HEK293 (cell line): Measurements from ENCODE around the gene RPL26.

ENCODE experiments used
- CTCF ChIA-PET: fragments of 350-600 bp; formaldehyde crosslinking; extraction: SDS; loops from one replicate; lab custom pipeline; 2021; ENCODE audit warnings: antibody characterized with exemption; lab: Yijun Ruan, JAX
- POLR2A ChIA-PET: fragments of 300-600 bp; formaldehyde crosslinking; extraction: SDS; loops from one replicate; lab custom pipeline; 2020; ENCODE audit warnings: antibody characterized with exemption, inconsistent platforms; lab: Yijun Ruan, JAX
- H3K27ac ChIP-seq: fragments of 200-500 bp; sonication (Bioruptor generic); 2 replicates; pipeline ENCODE4 v1.5.1; 2014; ENCODE audit warnings: low read depth, low read length, control low read depth, inconsistent platforms; ENCODE audit errors: extremely low read depth
- H3K36me3 ChIP-seq, 2 experiments: fragments of 200-500 bp in 1 of 2; sonication (Bioruptor generic) in 1 of 2; 1 replicate in 1 of 2; 2 replicates in 1 of 2; pipeline ENCODE4 v1.5.1; 2014 to 2017; ENCODE audit warnings: inconsistent platforms in 2 of 2, low read length in 2 of 2; ENCODE audit not compliant: control insufficient read depth in 2 of 2, insufficient read depth in 1 of 2
- H3K4me1 ChIP-seq: fragments of 200-500 bp; sonication (Bioruptor generic); 2 replicates; pipeline ENCODE4 v1.5.1; 2014; ENCODE audit warnings: mild to moderate bottlenecking, low read length, inconsistent platforms; ENCODE audit not compliant: control insufficient read depth, insufficient read depth
- H3K4me3 ChIP-seq: 2 replicates; pipeline ENCODE4 v1.5.1; 2011; ENCODE audit warnings: low read depth, mild to moderate bottlenecking, control low read depth, low read length, moderate library complexity
- H3K9me3 ChIP-seq: fragments of 200-500 bp; sonication (Bioruptor generic); 2 replicates; pipeline ENCODE4 v1.5.1; 2014; ENCODE audit warnings: low read depth, low read length, inconsistent platforms; ENCODE audit not compliant: control insufficient read depth, insufficient read depth
- AEBP2 ChIP-seq: fragments of 450-650 bp; formaldehyde crosslinking; IDR thresholded peaks from 2 replicates; pipeline ENCODE4 v1.5.1; 2016; ENCODE audit warnings: missing biosample characterization, missing genetic modification characterization, borderline replicate concordance
- KLF1 ChIP-seq: fragments of 450-650 bp; formaldehyde crosslinking; IDR thresholded peaks from 2 replicates; pipeline ENCODE4 v1.5.1; 2016; ENCODE audit warnings: missing biosample characterization, missing genetic modification characterization
- MZF1 ChIP-seq: fragments of 450-650 bp; formaldehyde crosslinking; IDR thresholded peaks from 2 replicates; pipeline ENCODE4 v1.5.1; 2017; ENCODE audit warnings: missing biosample characterization, missing genetic modification characterization, borderline replicate concordance
- ZBTB48 ChIP-seq: fragments of 450-650 bp; formaldehyde crosslinking; IDR thresholded peaks from 2 replicates; pipeline ENCODE4 v1.5.1; 2016; ENCODE audit warnings: missing biosample characterization, missing genetic modification characterization
- ZNF10 ChIP-seq: fragments of 450-650 bp; formaldehyde crosslinking; IDR thresholded peaks from 2 replicates; pipeline ENCODE4 v1.5.1; 2017; ENCODE audit warnings: missing biosample characterization, missing genetic modification characterization
- ZNF112 ChIP-seq: fragments of 450-650 bp; formaldehyde crosslinking; IDR thresholded peaks from 2 replicates; pipeline ENCODE4 v1.5.0; 2017; ENCODE audit warnings: missing biosample characterization, missing genetic modification characterization
- ZNF138 ChIP-seq: fragments of 450-650 bp; formaldehyde crosslinking; IDR thresholded peaks from 2 replicates; pipeline ENCODE4 v1.5.1; 2016; ENCODE audit warnings: missing biosample characterization, missing genetic modification characterization, borderline replicate concordance
- ZNF221 ChIP-seq: fragments of 450-650 bp; formaldehyde crosslinking; IDR thresholded peaks from 2 replicates; pipeline ENCODE4 v1.5.1; 2017; ENCODE audit warnings: missing biosample characterization, missing genetic modification characterization, borderline replicate concordance
- ZNF292 ChIP-seq: fragments of 450-650 bp; formaldehyde crosslinking; IDR thresholded peaks from 2 replicates; pipeline ENCODE4 v1.5.1; 2016; ENCODE audit warnings: low read depth, missing biosample characterization, missing genetic modification characterization, borderline replicate concordance
- ZNF341 ChIP-seq: fragments of 450-650 bp; formaldehyde crosslinking; IDR thresholded peaks from 2 replicates; pipeline ENCODE4; 2016; ENCODE audit warnings: low read depth, missing biosample characterization, missing genetic modification characterization
- ZNF596 ChIP-seq: fragments of 450-650 bp; IDR thresholded peaks from 2 replicates; pipeline ENCODE4 v1.5.0; 2018; ENCODE audit warnings: missing biosample characterization, mild to moderate bottlenecking, missing genetic modification characterization, moderate library complexity
- ZSCAN30 ChIP-seq: fragments of 450-650 bp; IDR thresholded peaks from 2 replicates; pipeline ENCODE4 v1.5.1; 2018; ENCODE audit warnings: missing biosample characterization, mild to moderate bottlenecking, missing genetic modification characterization, moderate library complexity
- ZSCAN5A ChIP-seq: fragments of 450-650 bp; formaldehyde crosslinking; IDR thresholded peaks from 2 replicates; pipeline ENCODE4 v1.5.1; 2016; ENCODE audit warnings: missing biosample characterization, missing genetic modification characterization
- TF ChIP-seq, protein P1 (sequence below): fragments of 450-650 bp; formaldehyde crosslinking; IDR thresholded peaks from 2 replicates; pipeline ENCODE4 v1.5.1; 2017; ENCODE audit warnings: missing biosample characterization, missing genetic modification characterization
- TF ChIP-seq, protein P2 (sequence below): fragments of 450-650 bp; formaldehyde crosslinking; IDR thresholded peaks from 2 replicates; pipeline ENCODE4 v1.5.1; 2016; ENCODE audit warnings: missing biosample characterization, missing genetic modification characterization, borderline replicate concordance
- TF ChIP-seq, protein P3 (sequence below): fragments of 450-650 bp; formaldehyde crosslinking; IDR thresholded peaks from 2 replicates; pipeline ENCODE4 v1.5.1; 2016; ENCODE audit warnings: missing biosample characterization, missing genetic modification characterization
- TF ChIP-seq, protein P4 (sequence below): fragments of 450-650 bp; formaldehyde crosslinking; IDR thresholded peaks from 2 replicates; pipeline ENCODE4 v1.5.1; 2016; ENCODE audit warnings: missing biosample characterization, missing genetic modification characterization

The RPL26 gene

DNA sequence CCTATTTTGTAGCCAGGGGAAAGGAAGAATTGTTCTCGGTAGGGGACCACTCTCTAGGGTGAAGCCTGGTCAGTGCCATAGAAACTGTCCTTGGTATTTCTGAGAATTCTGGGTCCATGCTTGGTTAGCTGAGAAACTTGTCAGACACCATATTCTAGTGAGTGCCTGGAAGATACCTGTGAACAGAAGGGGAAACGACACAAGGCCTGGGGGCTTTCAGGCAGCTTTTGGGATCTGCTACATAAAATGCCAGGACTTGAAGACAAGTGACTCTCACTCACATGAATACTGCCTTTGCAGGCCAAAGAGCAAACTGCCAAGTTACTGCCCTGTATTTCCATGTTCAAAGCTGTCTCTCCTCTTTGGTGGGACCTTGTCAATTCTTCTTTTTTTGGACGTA is 25.1 kb downstream of the RPL26 start:
- H3K36me3 ChIP-seq: no peaks in the 10 kb centered on the region; a peak in 1 of 3 replicates
- CTCF ChIA-PET: no interaction called here
- no peaks in the 10 kb centered on the region for H3K9me3 ChIP-seq
- no peak overlapping the region for H3K4me3 ChIP-seq
- no peak overlapping the region for H3K27ac ChIP-seq
- POLR2A ChIA-PET: interaction anchor here (0.6 kb wide), 1 partner anchor 49 kb away, joined by 6 read pairs; no protein-coding TSS in a partner anchor
- TF ChIP-seq ZNF221 (tag by site-specific recombination) (no peak), ZNF292 (tag by site-specific recombination) (no peak), ZNF596 (tag by site-specific recombination) (no peak), ZNF112 (no peak), ZNF10 (no peak), ZSCAN5A (tag by site-specific recombination) (no peak), KLF1 (no peak), ZBTB48 (no peak)
- H3K4me1 ChIP-seq: peaks cover 15% of the 10 kb centered on the region

GRCh38 chr17:8354236-8354635 is 28.8 kb downstream of the RPL26 start:
- no peaks in the 10 kb centered on the region for H3K4me1 ChIP-seq
- ChIA-PET POLR2A (no interaction called here), CTCF (no interaction called here)
- H3K36me3 ChIP-seq: no peaks in the 10 kb centered on the region
- no peak overlapping the region for H3K4me3 ChIP-seq
- no peak overlapping the region for H3K27ac ChIP-seq
- no peaks in the 10 kb centered on the region for H3K9me3 ChIP-seq
- no peak for TF ChIP-seq ZSCAN5A (tag by site-specific recombination)
- TF ChIP-seq ZSCAN30: no peak
- TF ChIP-seq, protein P1, sequence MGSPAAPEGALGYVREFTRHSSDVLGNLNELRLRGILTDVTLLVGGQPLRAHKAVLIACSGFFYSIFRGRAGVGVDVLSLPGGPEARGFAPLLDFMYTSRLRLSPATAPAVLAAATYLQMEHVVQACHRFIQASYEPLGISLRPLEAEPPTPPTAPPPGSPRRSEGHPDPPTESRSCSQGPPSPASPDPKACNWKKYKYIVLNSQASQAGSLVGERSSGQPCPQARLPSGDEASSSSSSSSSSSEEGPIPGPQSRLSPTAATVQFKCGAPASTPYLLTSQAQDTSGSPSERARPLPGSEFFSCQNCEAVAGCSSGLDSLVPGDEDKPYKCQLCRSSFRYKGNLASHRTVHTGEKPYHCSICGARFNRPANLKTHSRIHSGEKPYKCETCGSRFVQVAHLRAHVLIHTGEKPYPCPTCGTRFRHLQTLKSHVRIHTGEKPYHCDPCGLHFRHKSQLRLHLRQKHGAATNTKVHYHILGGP (tag by site-specific recombination): no peak
- TF ChIP-seq MZF1 (tag by site-specific recombination): no peak
- no peak for TF ChIP-seq KLF1
- TF ChIP-seq AEBP2 (tag by site-specific recombination): no peak
- TF ChIP-seq, protein P2, sequence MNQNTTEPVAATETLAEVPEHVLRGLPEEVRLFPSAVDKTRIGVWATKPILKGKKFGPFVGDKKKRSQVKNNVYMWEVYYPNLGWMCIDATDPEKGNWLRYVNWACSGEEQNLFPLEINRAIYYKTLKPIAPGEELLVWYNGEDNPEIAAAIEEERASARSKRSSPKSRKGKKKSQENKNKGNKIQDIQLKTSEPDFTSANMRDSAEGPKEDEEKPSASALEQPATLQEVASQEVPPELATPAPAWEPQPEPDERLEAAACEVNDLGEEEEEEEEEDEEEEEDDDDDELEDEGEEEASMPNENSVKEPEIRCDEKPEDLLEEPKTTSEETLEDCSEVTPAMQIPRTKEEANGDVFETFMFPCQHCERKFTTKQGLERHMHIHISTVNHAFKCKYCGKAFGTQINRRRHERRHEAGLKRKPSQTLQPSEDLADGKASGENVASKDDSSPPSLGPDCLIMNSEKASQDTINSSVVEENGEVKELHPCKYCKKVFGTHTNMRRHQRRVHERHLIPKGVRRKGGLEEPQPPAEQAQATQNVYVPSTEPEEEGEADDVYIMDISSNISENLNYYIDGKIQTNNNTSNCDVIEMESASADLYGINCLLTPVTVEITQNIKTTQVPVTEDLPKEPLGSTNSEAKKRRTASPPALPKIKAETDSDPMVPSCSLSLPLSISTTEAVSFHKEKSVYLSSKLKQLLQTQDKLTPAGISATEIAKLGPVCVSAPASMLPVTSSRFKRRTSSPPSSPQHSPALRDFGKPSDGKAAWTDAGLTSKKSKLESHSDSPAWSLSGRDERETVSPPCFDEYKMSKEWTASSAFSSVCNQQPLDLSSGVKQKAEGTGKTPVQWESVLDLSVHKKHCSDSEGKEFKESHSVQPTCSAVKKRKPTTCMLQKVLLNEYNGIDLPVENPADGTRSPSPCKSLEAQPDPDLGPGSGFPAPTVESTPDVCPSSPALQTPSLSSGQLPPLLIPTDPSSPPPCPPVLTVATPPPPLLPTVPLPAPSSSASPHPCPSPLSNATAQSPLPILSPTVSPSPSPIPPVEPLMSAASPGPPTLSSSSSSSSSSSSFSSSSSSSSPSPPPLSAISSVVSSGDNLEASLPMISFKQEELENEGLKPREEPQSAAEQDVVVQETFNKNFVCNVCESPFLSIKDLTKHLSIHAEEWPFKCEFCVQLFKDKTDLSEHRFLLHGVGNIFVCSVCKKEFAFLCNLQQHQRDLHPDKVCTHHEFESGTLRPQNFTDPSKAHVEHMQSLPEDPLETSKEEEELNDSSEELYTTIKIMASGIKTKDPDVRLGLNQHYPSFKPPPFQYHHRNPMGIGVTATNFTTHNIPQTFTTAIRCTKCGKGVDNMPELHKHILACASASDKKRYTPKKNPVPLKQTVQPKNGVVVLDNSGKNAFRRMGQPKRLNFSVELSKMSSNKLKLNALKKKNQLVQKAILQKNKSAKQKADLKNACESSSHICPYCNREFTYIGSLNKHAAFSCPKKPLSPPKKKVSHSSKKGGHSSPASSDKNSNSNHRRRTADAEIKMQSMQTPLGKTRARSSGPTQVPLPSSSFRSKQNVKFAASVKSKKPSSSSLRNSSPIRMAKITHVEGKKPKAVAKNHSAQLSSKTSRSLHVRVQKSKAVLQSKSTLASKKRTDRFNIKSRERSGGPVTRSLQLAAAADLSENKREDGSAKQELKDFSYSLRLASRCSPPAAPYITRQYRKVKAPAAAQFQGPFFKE (tag by site-specific recombination): no peak
- TF ChIP-seq ZNF341 (tag by site-specific recombination): no peak
- TF ChIP-seq, protein P3, sequence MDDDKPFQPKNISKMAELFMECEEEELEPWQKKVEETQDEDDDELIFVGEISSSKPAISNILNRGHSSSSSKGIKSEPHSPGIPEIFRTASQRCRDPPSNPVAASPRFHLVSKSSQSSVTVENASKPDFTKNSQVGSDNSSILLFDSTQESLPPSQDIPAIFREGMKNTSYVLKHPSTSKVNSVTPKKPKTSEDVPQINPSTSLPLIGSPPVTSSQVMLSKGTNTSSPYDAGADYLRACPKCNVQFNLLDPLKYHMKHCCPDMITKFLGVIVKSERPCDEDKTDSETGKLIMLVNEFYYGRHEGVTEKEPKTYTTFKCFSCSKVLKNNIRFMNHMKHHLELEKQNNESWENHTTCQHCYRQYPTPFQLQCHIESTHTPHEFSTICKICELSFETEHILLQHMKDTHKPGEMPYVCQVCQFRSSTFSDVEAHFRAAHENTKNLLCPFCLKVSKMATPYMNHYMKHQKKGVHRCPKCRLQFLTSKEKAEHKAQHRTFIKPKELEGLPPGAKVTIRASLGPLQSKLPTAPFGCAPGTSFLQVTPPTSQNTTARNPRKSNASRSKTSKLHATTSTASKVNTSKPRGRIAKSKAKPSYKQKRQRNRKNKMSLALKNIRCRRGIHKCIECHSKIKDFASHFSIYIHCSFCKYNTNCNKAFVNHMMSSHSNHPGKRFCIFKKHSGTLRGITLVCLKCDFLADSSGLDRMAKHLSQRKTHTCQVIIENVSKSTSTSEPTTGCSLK (tag by site-specific recombination): no peak
- TF ChIP-seq, protein P4, sequence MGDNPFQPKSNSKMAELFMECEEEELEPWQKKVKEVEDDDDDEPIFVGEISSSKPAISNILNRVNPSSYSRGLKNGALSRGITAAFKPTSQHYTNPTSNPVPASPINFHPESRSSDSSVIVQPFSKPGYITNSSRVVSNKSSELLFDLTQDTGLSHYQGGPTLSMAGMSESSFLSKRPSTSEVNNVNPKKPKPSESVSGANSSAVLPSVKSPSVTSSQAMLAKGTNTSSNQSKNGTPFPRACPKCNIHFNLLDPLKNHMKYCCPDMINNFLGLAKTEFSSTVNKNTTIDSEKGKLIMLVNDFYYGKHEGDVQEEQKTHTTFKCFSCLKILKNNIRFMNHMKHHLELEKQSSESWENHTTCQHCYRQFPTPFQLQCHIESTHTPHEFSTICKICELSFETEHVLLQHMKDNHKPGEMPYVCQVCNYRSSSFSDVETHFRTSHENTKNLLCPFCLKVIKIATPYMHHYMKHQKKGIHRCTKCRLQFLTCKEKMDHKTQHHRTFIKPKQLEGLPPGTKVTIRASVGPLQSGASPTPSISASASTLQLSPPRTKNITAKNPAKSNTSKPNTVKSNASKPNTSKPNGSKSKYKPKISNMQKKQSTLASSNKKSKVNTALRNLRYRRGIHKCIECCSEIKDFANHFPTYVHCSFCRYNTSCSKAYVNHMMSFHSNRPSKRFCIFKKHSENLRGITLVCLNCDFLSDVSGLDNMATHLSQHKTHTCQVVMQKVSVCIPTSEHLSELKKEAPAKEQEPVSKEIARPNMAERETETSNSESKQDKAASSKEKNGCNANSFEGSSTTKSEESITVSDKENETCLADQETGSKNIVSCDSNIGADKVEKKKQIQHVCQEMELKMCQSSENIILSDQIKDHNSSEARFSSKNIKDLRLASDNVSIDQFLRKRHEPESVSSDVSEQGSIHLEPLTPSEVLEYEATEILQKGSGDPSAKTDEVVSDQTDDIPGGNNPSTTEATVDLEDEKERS (tag by site-specific recombination): no peak
- TF ChIP-seq ZNF138: no peak
